SK-N-SH (cell line): Measurements from ENCODE around the gene ITFG2. TPM values are rescaled to one million over a fixed set of nuclear protein-coding genes. Genes with fewer than 3 reads are reported as not detected.

Source experiments
- CTCF ChIA-PET: fragments of 300-600, 350-600 bp; formaldehyde crosslinking; extraction: SDS; loops from one replicate; lab custom pipeline; 2021; lab: Yijun Ruan, JAX
- POLR2A ChIA-PET: fragments of 350-600 bp; sonication (Branson Sonifier 250); formaldehyde crosslinking; extraction: SDS; loops from one replicate; lab custom pipeline; 2020; ENCODE audit warnings: antibody characterized with exemption, inconsistent platforms; lab: Yijun Ruan, JAX
- DNase-seq: peaks from one replicate; pipeline ENCODE4 v3.0.0; 2012
- H2AFZ ChIP-seq: fragments of 200-600 bp; sonication (generic); 2 replicates; pipeline ENCODE4 v1.8.1; 2016; ENCODE audit warnings: antibody characterized with exemption, mild to moderate bottlenecking, low read depth
- H3F3A ChIP-seq: fragments of 200-600 bp; sonication (generic); replicated peaks from 2 replicates; pipeline ENCODE3; 2016; ENCODE audit warnings: antibody characterized with exemption, mild to moderate bottlenecking; ENCODE audit not compliant: insufficient read depth
- H3K27ac ChIP-seq, 2 experiments: fragments of 200-500 bp in 1 of 2; fragments of 200-600 bp in 1 of 2; sonication (Bioruptor generic) in 1 of 2; sonication (generic), shearing (Covaris generic) in 1 of 2; 2 replicates each; pipeline versions ENCODE4 v1.5.1 to v1.6.1; 2014 to 2016; ENCODE audit warnings: low read depth in 2 of 2, inconsistent platforms in 1 of 2, low read length in 1 of 2, mild to moderate bottlenecking in 1 of 2, mixed read lengths in 1 of 2
- H3K27me3 ChIP-seq: fragments of 200-600 bp; sonication (generic), shearing (Covaris generic); 2 replicates; pipeline ENCODE4 v1.6.1; 2016; ENCODE audit warnings: mixed run types; ENCODE audit not compliant: insufficient read depth
- H3K36me3 ChIP-seq, 2 experiments: fragments of 200-500 bp in 1 of 2; fragments of 200-600 bp in 1 of 2; sonication (Bioruptor generic) in 1 of 2; sonication (generic) in 1 of 2; replicated peaks in 1 of 2; 2 replicates each; pipeline versions ENCODE3 to v1.5.1; 2014 to 2016; ENCODE audit warnings: low read length in 1 of 2, mild to moderate bottlenecking in 1 of 2; ENCODE audit not compliant: insufficient read depth in 2 of 2, control insufficient read depth in 1 of 2
- H3K4me1 ChIP-seq, 2 experiments: fragments of 200-500 bp in 1 of 2; fragments of 200-600 bp in 1 of 2; sonication (Bioruptor generic) in 1 of 2; sonication (generic), shearing (Covaris generic) in 1 of 2; 2 replicates each; pipeline versions ENCODE4 v1.5.1 to v1.6.1; 2014 to 2016; ENCODE audit warnings: low read depth in 1 of 2, low read length in 1 of 2, mixed run types in 1 of 2; ENCODE audit not compliant: insufficient read depth in 2 of 2, control insufficient read depth in 1 of 2
- H3K4me2 ChIP-seq: fragments of 200-600 bp; sonication (generic), shearing (Covaris generic); 2 replicates; pipeline ENCODE4 v1.6.1; 2017; ENCODE audit warnings: mixed run types
- H3K4me3 ChIP-seq, 2 experiments: fragments of 200-500 bp in 1 of 2; fragments of 200-600 bp in 1 of 2; sonication (Bioruptor generic) in 1 of 2; sonication (generic), shearing (Covaris generic) in 1 of 2; 2 replicates each; pipeline versions ENCODE4 v1.5.1 to v1.8.1; 2014 to 2016; ENCODE audit warnings: low read depth in 2 of 2, inconsistent platforms in 1 of 2, low read length in 1 of 2, mild to moderate bottlenecking in 1 of 2, mixed read lengths in 1 of 2, moderate library complexity in 1 of 2
- H3K79me2 ChIP-seq: fragments of 200-600 bp; sonication (generic); 2 replicates; pipeline ENCODE4 v1.8.1; 2017; ENCODE audit warnings: mild to moderate bottlenecking; ENCODE audit not compliant: insufficient read depth
- H3K9ac ChIP-seq: fragments of 200-600 bp; sonication (generic); 2 replicates; pipeline ENCODE4 v1.6.1; 2017; ENCODE audit warnings: mixed run types
- H3K9me2 ChIP-seq: fragments of 200-600 bp; sonication (generic); 2 replicates; pipeline ENCODE4 v1.6.1; 2017; ENCODE audit warnings: mixed run types
- H3K9me3 ChIP-seq: fragments of 200-600 bp; sonication (generic); 2 replicates; pipeline ENCODE4 v1.6.1; 2017; ENCODE audit warnings: mixed run types, mild to moderate bottlenecking, moderate library complexity
- H4K20me1 ChIP-seq: fragments of 200-600 bp; sonication (generic); 2 replicates; pipeline ENCODE4 v1.6.1; 2017; ENCODE audit warnings: mild to moderate bottlenecking, mixed run types; ENCODE audit not compliant: insufficient read depth
- ELF1 ChIP-seq: IDR thresholded peaks from 2 replicates; pipeline ENCODE4 v1.4.0; 2012
- EP300 ChIP-seq, 2 experiments: IDR thresholded peaks; 2 replicates each; pipeline versions ENCODE4 v1.4.0 to v1.6.1; 2012; ENCODE audit warnings: borderline replicate concordance in 1 of 2, low read depth in 1 of 2, low read length in 1 of 2
- EZH2phosphoT487 ChIP-seq: fragments of 200-600 bp; sonication (generic); IDR thresholded peaks from 2 replicates; pipeline ENCODE4 v1.6.1; 2017; ENCODE audit warnings: low read depth, mixed run types, mild to moderate bottlenecking, antibody characterized with exemption, moderate library complexity, borderline replicate concordance
- FOXJ3 ChIP-seq: sonication (generic); formaldehyde crosslinking; IDR thresholded peaks from 2 replicates; pipeline ENCODE4 v1.5.1; 2020; ENCODE audit warnings: mild to moderate bottlenecking, missing genetic modification reagents
- FOXM1 ChIP-seq: IDR thresholded peaks from 2 replicates; pipeline ENCODE4 v1.4.0; 2012; ENCODE audit warnings: low read depth, mild to moderate bottlenecking
- GABPA ChIP-seq: IDR thresholded peaks from 2 replicates; pipeline ENCODE4 v1.4.0; 2012; ENCODE audit warnings: low read depth, mild to moderate bottlenecking
- MAX ChIP-seq: IDR thresholded peaks from 2 replicates; pipeline ENCODE4 v1.4.0; 2012; ENCODE audit warnings: low read depth
- MEF2A ChIP-seq: IDR thresholded peaks from 2 replicates; pipeline ENCODE4 v1.4.0; 2012; ENCODE audit warnings: low read depth, borderline replicate concordance
- NRF1 ChIP-seq: IDR thresholded peaks from 2 replicates; pipeline ENCODE4 v1.6.1; 2012; ENCODE audit warnings: low read depth, mild to moderate bottlenecking, low read length
- RFX5 ChIP-seq: IDR thresholded peaks from 2 replicates; pipeline ENCODE4 v1.6.1; 2012; ENCODE audit warnings: mild to moderate bottlenecking, improper control_type of control experiment, low read length
- RXRA ChIP-seq: IDR thresholded peaks from 2 replicates; pipeline ENCODE4 v1.4.0; 2012; ENCODE audit warnings: low read depth, mild to moderate bottlenecking, borderline replicate concordance
- SIN3A ChIP-seq: IDR thresholded peaks from 2 replicates; pipeline ENCODE4 v1.6.1; 2012; ENCODE audit warnings: low read depth, mild to moderate bottlenecking, low read length, moderate library complexity, borderline replicate concordance
- TAF1 ChIP-seq: IDR thresholded peaks from 2 replicates; pipeline ENCODE4 v1.6.1; 2012; ENCODE audit warnings: low read depth, mild to moderate bottlenecking, low read length, moderate library complexity, borderline replicate concordance
- USF2 ChIP-seq: fragments of 150-350 bp; IDR thresholded peaks from 2 replicates; pipeline ENCODE4 v1.6.1; 2017; ENCODE audit warnings: antibody characterized with exemption, low read length, low read depth, borderline replicate concordance
- WGBS: methylation state at CpG from one replicate; pipeline ENCODE4 v1.1.6; 2017; ENCODE audit warnings: low lambda C conversion rate; 5-methylcytosine and 5-hydroxymethylcytosine counted together
- polyA plus RNA-seq, 3 experiments: library from polyadenylated mRNA; depleted of rRNA; stranded (reverse); fragments of >200 nt; gene quantifications; 2 replicates each; pipeline ENCODE4 v1.2.3, GENCODE V29; 2012

Gene ITFG2
- polyA plus RNA-seq, 1 of the 3 experiments (the other 2 are of a cell fraction) = 27.2 TPM

- Histone ChIP-seq H3K4me1 (peaks cover 0 to 6% of the 10 kb centered on the region in 2 experiments; a peak in 1 of 4 replicates), H3K4me3 (no peak overlapping the region), H4K20me1 (no peaks in the 10 kb centered on the region), H3K9me3 (no peaks in the 10 kb centered on the region), H3K9ac (no peak overlapping the region), H3K27me3 (no peaks in the 10 kb centered on the region), H3K79me2 (peaks cover 3% of the 10 kb centered on the region; the same call in 1 of the 2 replicates), H3K36me3 (peaks cover 19 to 35% of the 10 kb centered on the region in 2 experiments), H2AFZ (no peak overlapping the region), H3F3A (no peaks in the 10 kb centered on the region), H3K9me2 (no peaks in the 10 kb centered on the region), H3K4me2 (no peak overlapping the region), H3K27ac (no peak overlapping the region)
- WGBS = 92% methylated on average over 6 of the region's 6 CpGs
- ChIA-PET CTCF (interaction anchor here (1.3 to 1.6 kb wide), 2 partner anchors 11 to 23 kb away, joined by 3 read pairs; no protein-coding TSS in a partner anchor), POLR2A (no interaction called here)
- TF ChIP-seq GABPA (no peak), TAF1 (no peak), NRF1 (no peak), RXRA (no peak), EZH2phosphoT487 (no peak), FOXJ3 (CRISPR knock-in tag) (no peak), RFX5 (no peak)
- no peak for DNase-seq
These were observed 5.8 kb upstream of the ITFG2 start for GRCh38 chr12:2806700-2807099.

- Histone ChIP-seq H3K79me2 (peaks cover 34% of the 10 kb centered on the region), H3K36me3 (peaks cover 0 to 3% of the 10 kb centered on the region in 2 experiments), H4K20me1 (no peaks in the 10 kb centered on the region), H3K4me2 (peak overlapping the region; percentile 77), H3K4me3 (peak overlapping the region; percentile 68 to 81), H3F3A (no peaks in the 10 kb centered on the region), H3K9me2 (no peaks in the 10 kb centered on the region), H3K27me3 (no peaks in the 10 kb centered on the region), H3K4me1 (peaks cover 0 to 3% of the 10 kb centered on the region in 2 experiments; a peak in 1 of 4 replicates), H3K9me3 (no peaks in the 10 kb centered on the region), H3K27ac (peak overlapping the region; percentile 60 to 87), H3K9ac (peak overlapping the region; percentile 82; the same call in 1 of the 2 replicates), H2AFZ (peak overlapping the region; percentile 77)
- no peak for TF ChIP-seq FOXM1
- TF ChIP-seq GABPA = no peak
- no peak for TF ChIP-seq MEF2A
- TF ChIP-seq ELF1 = no peak
- TF ChIP-seq MAX = no peak
- no peak for TF ChIP-seq SIN3A
- TF ChIP-seq EP300 (IDR thresholded peaks at IDR 0.05; ENCODE audit: borderline replicate concordance in 1 of 2, low read depth in 1 of 2, low read length in 1 of 2) = no peak
- no peak for TF ChIP-seq USF2
- no peak for DNase-seq
- WGBS = 74% methylated on average over 5 of the region's 5 CpGs
- ChIA-PET POLR2A (no interaction called here), CTCF (interaction anchor here (1.0 to 3.1 kb wide), 4 partner anchors 11 to 28 kb away, joined by 3 to 14 read pairs (median 3); partner anchors contain the start of gene NRIP2)
These were observed 667 bp upstream of the ITFG2 start for GRCh38 chr12:2811801-2812200.
